HK-2 (cell line): ENCODE data around the gene C2CD4A.
"Not testable (repeated sequence)": the region's sequence is repeated elsewhere in the genome, so short reads cannot be mapped to it uniquely, and the experiment has no call there.

Experiments
- DNase-seq: peaks from one replicate; pipeline ENCODE4 v3.0.0-alpha.2; 2018; ENCODE audit not compliant: unreplicated experiment

Gene C2CD4A

GRCh38 chr15:62066663-62067447 is at the start of gene C2CD4A:
Gene C2CD4A (plus strand): TSS chr15:62066977. CDS start chr15:62067614, 637 bp downstream.
- peak; percentile 69 for DNase-seq

GRCh38 chr15:62020576-62021160 is 46.1 kb upstream of the C2CD4A start:
- DNase-seq = no peak

- no peak for DNase-seq
Measured at GRCh38 chr15:62021991-62022600, 44.7 kb upstream of the C2CD4A start.

- DNase-seq = no peak
Measured at GRCh38 chr15:62026487-62027262, 40.1 kb upstream of the C2CD4A start.

GRCh38 chr15:62027263-62027565 is 39.6 kb upstream of the C2CD4A start:
- no peak for DNase-seq

GRCh38 chr15:62027916-62028315 is 38.9 kb upstream of the C2CD4A start:
- no peak for DNase-seq

- DNase-seq = no peak
Measured at GRCh38 chr15:62035256-62035924, 31.4 kb upstream of the C2CD4A start.

GRCh38 chr15:62046078-62046743 is 20.6 kb upstream of the C2CD4A start:
- no peak for DNase-seq

- no peak for DNase-seq
Measured at GRCh38 chr15:62047282-62047827, 19.4 kb upstream of the C2CD4A start.

GRCh38 chr15:62048254-62048653 is 18.5 kb upstream of the C2CD4A start:
- not testable (repeated sequence) for DNase-seq

GRCh38 chr15:62050115-62050514 is 16.7 kb upstream of the C2CD4A start:
- no peak for DNase-seq

- DNase-seq = no peak
Measured at GRCh38 chr15:62051166-62051565, 15.6 kb upstream of the C2CD4A start.

- DNase-seq = no peak
Measured at GRCh38 chr15:62052713-62053112, 14.1 kb upstream of the C2CD4A start.

- no peak for DNase-seq
Measured at GRCh38 chr15:62053439-62054085, 13.2 kb upstream of the C2CD4A start.

- DNase-seq = no peak
Measured at GRCh38 chr15:62054979-62055378, 11.8 kb upstream of the C2CD4A start.

GRCh38 chr15:62057341-62057980 is 9.3 kb upstream of the C2CD4A start:
- DNase-seq = no peak

GRCh38 chr15:62058327-62059028 is 8.3 kb upstream of the C2CD4A start:
- no peak for DNase-seq

- no peak for DNase-seq
Measured at GRCh38 chr15:62059108-62059815, 7.5 kb upstream of the C2CD4A start.

- DNase-seq = peak; percentile 47
Measured at GRCh38 chr15:62059816-62060112, 7.0 kb upstream of the C2CD4A start.
